IMR-90 (cell line): ENCODE measurements around the gene PAPPA. TPM values are rescaled to one million over a fixed set of nuclear protein-coding genes. Genes with fewer than 3 reads are reported as not detected.
A peak's percentile ranks its signal among the peaks of the same experiment; 100 is the strongest.

Experiments used
- ATAC-seq: fragments of 200-7000 bp; cut with Tn5 transposase; 2 replicates; pipeline ENCODE4 v1.9.1; 2020; ENCODE audit warnings: low read depth, mild to moderate bottlenecking, moderate library complexity
- BruUV-seq: library from RNA; stranded (reverse); fragments of 400-500 nt; replicated peaks from 2 replicates; lab custom pipeline; 2021; lab: Mats Ljungman, UMichigan
- CTCF ChIA-PET: fragments of 300-600 bp; formaldehyde crosslinking; extraction: SDS; loops from one replicate; lab custom pipeline; 2021; ENCODE audit warnings: antibody characterized with exemption; lab: Yijun Ruan, JAX
- POLR2A ChIA-PET: fragments of 300-600 bp; sonication (Branson Sonifier 250); formaldehyde crosslinking; loops from one replicate; lab custom pipeline; 2022; ENCODE audit warnings: antibody characterized with exemption; ENCODE audit not compliant: unreplicated experiment; lab: Charles Lee
- DNase-seq: peaks from one replicate; pipeline ENCODE4 v3.0.0; 2013
- H2AFZ ChIP-seq: replicated peaks from 2 replicates; pipeline ENCODE3; 2013; ENCODE audit warnings: low read length, mild to moderate bottlenecking; ENCODE audit not compliant: poor library complexity
- H2AK5ac ChIP-seq: 2 replicates; pipeline ENCODE4 v1.6.1; 2013; ENCODE audit warnings: low read depth, low read length, inconsistent platforms
- H2AK9ac ChIP-seq: replicated peaks from 2 replicates; pipeline ENCODE3; 2013; ENCODE audit warnings: mild to moderate bottlenecking, low read depth, low read length, moderate library complexity; ENCODE audit not compliant: poor library complexity
- H2BK120ac ChIP-seq: 2 replicates; pipeline ENCODE4 v1.6.1; 2013; ENCODE audit warnings: low read depth, low read length, inconsistent platforms
- H2BK15ac ChIP-seq: 3 replicates; pipeline ENCODE4 v1.6.1; 2013; ENCODE audit warnings: low read depth, low read length, inconsistent platforms
- H2BK20ac ChIP-seq: 2 replicates; pipeline ENCODE4 v1.6.1; 2013; ENCODE audit warnings: low read depth, mild to moderate bottlenecking, inconsistent platforms, low read length, moderate library complexity
- H2BK5ac ChIP-seq: 2 replicates; pipeline ENCODE4 v1.6.1; 2013; ENCODE audit warnings: mild to moderate bottlenecking, low read depth, low read length, inconsistent platforms; ENCODE audit not compliant: poor library complexity, severe bottlenecking
- H3K14ac ChIP-seq: replicated peaks from 2 replicates; pipeline ENCODE4 v1.6.1; 2013; ENCODE audit warnings: low read depth, low read length, inconsistent platforms
- H3K18ac ChIP-seq: 2 replicates; pipeline ENCODE4 v1.6.1; 2013; ENCODE audit warnings: low read depth, low read length, control low read depth
- H3K23ac ChIP-seq: 2 replicates; pipeline ENCODE4 v1.6.1; 2013; ENCODE audit warnings: low read depth, low read length, inconsistent platforms
- H3K27ac ChIP-seq: 2 replicates; pipeline ENCODE4 v1.5.1; 2013; ENCODE audit warnings: mild to moderate bottlenecking, control low read depth, low read length; ENCODE audit not compliant: insufficient read depth
- H3K27me3 ChIP-seq: 2 replicates; pipeline ENCODE4 v1.6.1; 2013; ENCODE audit warnings: low read length; ENCODE audit not compliant: control insufficient read depth, insufficient read depth
- H3K36me3 ChIP-seq: 2 replicates; pipeline ENCODE4 v1.6.1; 2013; ENCODE audit warnings: low read length, mixed read lengths; ENCODE audit not compliant: control insufficient read depth, insufficient read depth
- H3K4ac ChIP-seq: 2 replicates; pipeline ENCODE4 v1.6.1; 2013; ENCODE audit warnings: low read depth, low read length, inconsistent platforms
- H3K4me1 ChIP-seq: 2 replicates; pipeline ENCODE4 v1.6.1; 2013; ENCODE audit warnings: low read length, mixed read lengths; ENCODE audit not compliant: control insufficient read depth, insufficient read depth
- H3K4me2 ChIP-seq: 2 replicates; pipeline ENCODE4 v1.6.1; 2013; ENCODE audit warnings: low read depth, mild to moderate bottlenecking, control low read depth, low read length, moderate library complexity
- H3K4me3 ChIP-seq: 2 replicates; pipeline ENCODE4 v1.5.1; 2013; ENCODE audit warnings: low read depth, mild to moderate bottlenecking, control low read depth, low read length, moderate library complexity; ENCODE audit not compliant: insufficient read depth
- H3K56ac ChIP-seq: 2 replicates; pipeline ENCODE4 v1.6.1; 2013; ENCODE audit warnings: low read length, inconsistent platforms; ENCODE audit not compliant: insufficient read depth; ENCODE audit errors: extremely low read depth
- H3K79me1 ChIP-seq, 2 experiments: 2 replicates each; pipeline ENCODE4 v1.6.1; 2013; ENCODE audit warnings: low read length in 2 of 2, inconsistent platforms in 1 of 2, low read depth in 1 of 2
- H3K9ac ChIP-seq: 2 replicates; pipeline ENCODE4 v1.6.1; 2013; ENCODE audit warnings: low read depth, low read length, control low read depth
- H3K9me1 ChIP-seq: 2 replicates; pipeline ENCODE4 v1.6.1; 2013; ENCODE audit warnings: low read length, inconsistent platforms; ENCODE audit not compliant: insufficient read depth
- H3K9me3 ChIP-seq: 2 replicates; pipeline ENCODE4 v1.6.1; 2013; ENCODE audit warnings: low read length; ENCODE audit not compliant: control insufficient read depth, insufficient read depth
- H4K20me1 ChIP-seq: 2 replicates; pipeline ENCODE4 v1.6.1; 2013; ENCODE audit warnings: low read length, inconsistent platforms; ENCODE audit not compliant: insufficient read depth
- H4K5ac ChIP-seq: 2 replicates; pipeline ENCODE4 v1.6.1; 2013; ENCODE audit warnings: mild to moderate bottlenecking, low read depth, low read length, control low read depth
- H4K8ac ChIP-seq, 2 experiments: 2 replicates each; pipeline ENCODE4 v1.6.1; 2013; ENCODE audit warnings: low read depth in 2 of 2, low read length in 2 of 2, control low read depth in 1 of 2, inconsistent platforms in 1 of 2
- H4K91ac ChIP-seq: 2 replicates; pipeline ENCODE4 v1.6.1; 2013; ENCODE audit warnings: low read depth, low read length, inconsistent platforms; ENCODE audit not compliant: insufficient read depth
- MAFK ChIP-seq: IDR thresholded peaks from 2 replicates; pipeline ENCODE4 v1.6.1; 2012; ENCODE audit warnings: low read depth, low read length, improper control_type of control experiment
- MXI1 ChIP-seq: IDR thresholded peaks from 2 replicates; pipeline ENCODE4 v1.6.1; 2012; ENCODE audit warnings: low read depth, mild to moderate bottlenecking, low read length, moderate library complexity, borderline replicate concordance
- WGBS, 2 experiments: methylation state at CpG; one replicate each; pipeline versions ENCODE4 v1.1.5 to v1.1.7; 2013; ENCODE audit warnings: missing lambda C conversion rate in 2 of 2; ENCODE audit not compliant: insufficient read length in 1 of 2; ENCODE audit errors: extremely low coverage in 2 of 2; 5-methylcytosine and 5-hydroxymethylcytosine counted together
- dilution Hi-C: fragments of 300-500 bp; cut with HindIII; formaldehyde crosslinking; loops from one replicate; pipeline ENCODE4 v1.14.3; 2018; ENCODE audit warnings: low sequenced_read_pairs; ENCODE audit not compliant: unreplicated experiment
- in situ Hi-C: fragments of 300-500 bp; cut with MboI; formaldehyde crosslinking; loops from 3 replicates; pipeline ENCODE4 v1.14.3; 2019; ENCODE audit warnings: low sequenced_read_pairs, inconsistent platforms, mixed read lengths
- intact Hi-C: fragments of 100-400 bp; cut with micrococcal nuclease; formaldehyde crosslinking; loops from 2 replicates; pipeline ENCODE4 v1.10.0; 2022
- polyA plus RNA-seq, 3 experiments: library from polyadenylated mRNA; depleted of rRNA; stranded (reverse); fragments of >200 nt; gene quantifications; 2 replicates each; pipeline ENCODE4 v1.2.3, GENCODE V29; 2012; ENCODE audit warnings: low replicate concordance in 1 of 3
- total RNA-seq: library from RNA; depleted of rRNA; stranded (reverse); fragments of >200 nt; gene quantifications from 2 replicates; pipeline ENCODE4 v1.2.3, GENCODE V29; 2012

The PAPPA gene
- total and polyA plus RNA-seq, 2 of the 4 experiments (the other 2 are of a cell fraction): 8.3 to 12.4 TPM

DNA sequence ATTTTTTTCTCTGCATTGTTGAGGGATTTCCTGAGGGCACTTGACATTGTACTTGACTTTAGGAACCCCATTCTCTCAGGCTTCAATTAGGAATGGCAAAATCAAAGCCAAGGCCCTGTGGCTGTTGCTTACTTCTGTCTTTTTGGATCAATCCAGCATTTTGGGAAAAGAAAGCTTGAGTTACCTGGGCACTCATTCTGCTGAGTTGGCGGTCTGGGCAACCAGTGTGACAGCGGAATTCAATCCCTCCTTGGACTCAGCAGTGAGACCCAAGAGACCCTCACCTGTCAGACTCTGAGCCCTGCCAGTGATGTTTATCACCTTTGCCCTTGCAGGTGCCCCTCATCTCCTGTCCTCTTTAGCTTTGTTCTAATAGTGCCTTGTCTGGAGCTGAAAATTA lies 225.3 kb downstream of the PAPPA start:
- H2BK15ac ChIP-seq: no peak overlapping the region
- H3K56ac ChIP-seq: no peak overlapping the region
- no peak overlapping the region for H3K4ac ChIP-seq
- no peak overlapping the region for H3K9ac ChIP-seq
- no peak overlapping the region for H2BK5ac ChIP-seq
- no peak overlapping the region for H2AK5ac ChIP-seq
- H3K4me1 ChIP-seq: peaks cover 19% of the 10 kb centered on the region
- no peak overlapping the region for H3K4me2 ChIP-seq
- H4K8ac ChIP-seq: no peak overlapping the region
- intact Hi-C loops: loop anchor here (10.0 kb wide), 1 partner anchor 266 kb away; no protein-coding TSS in a partner anchor
- peaks cover 13% of the 10 kb centered on the region; the same call in 1 of the 2 replicates for H4K20me1 ChIP-seq
- H3K27me3 ChIP-seq: no peaks in the 10 kb centered on the region
- no peak overlapping the region for H2AK9ac ChIP-seq
- no peak overlapping the region for H4K5ac ChIP-seq
- H3K4me3 ChIP-seq: no peak overlapping the region
- ChIA-PET CTCF (interaction anchor here (1.6 kb wide), 1 partner anchor 193 kb away, joined by 4 read pairs; no protein-coding TSS in a partner anchor), POLR2A (no interaction called here)
- peaks cover 52% of the 10 kb centered on the region for H3K36me3 ChIP-seq
- H3K18ac ChIP-seq: no peak overlapping the region
- no peak for DNase-seq
- H3K27ac ChIP-seq: no peak overlapping the region
- H2BK20ac ChIP-seq: no peak overlapping the region
- H3K79me1 ChIP-seq: peaks cover 0 to 8% of the 10 kb centered on the region in 2 experiments; a peak in 1 of 4 replicates
- H2AFZ ChIP-seq: no peak overlapping the region
- no CpG with 5 or more reads among the region's 2 CpGs for WGBS, 2 experiments
- peaks cover 41% of the 10 kb centered on the region for H3K9me1 ChIP-seq
- TF ChIP-seq MAFK: peak; percentile 73
- TF ChIP-seq MXI1: no peak
- no peak overlapping the region for H3K14ac ChIP-seq
- in situ Hi-C loops: no loop called here
- H4K91ac ChIP-seq: no peak overlapping the region
- no peak overlapping the region for H3K23ac ChIP-seq
- H3K9me3 ChIP-seq: no peaks in the 10 kb centered on the region
- dilution Hi-C loops: no loop called here
- BruUV-seq: no TSS peak
- no peak for ATAC-seq
- H2BK120ac ChIP-seq: no peak overlapping the region
